Measurements from ENCODE around the gene TESK1. TPM values are rescaled to one million over a fixed set of nuclear protein-coding genes. Genes with fewer than 3 reads are reported as not detected.

TESK1 gene
- total RNA-seq, 1 experiment from 2014 or later: 20.4 TPM

DNA sequence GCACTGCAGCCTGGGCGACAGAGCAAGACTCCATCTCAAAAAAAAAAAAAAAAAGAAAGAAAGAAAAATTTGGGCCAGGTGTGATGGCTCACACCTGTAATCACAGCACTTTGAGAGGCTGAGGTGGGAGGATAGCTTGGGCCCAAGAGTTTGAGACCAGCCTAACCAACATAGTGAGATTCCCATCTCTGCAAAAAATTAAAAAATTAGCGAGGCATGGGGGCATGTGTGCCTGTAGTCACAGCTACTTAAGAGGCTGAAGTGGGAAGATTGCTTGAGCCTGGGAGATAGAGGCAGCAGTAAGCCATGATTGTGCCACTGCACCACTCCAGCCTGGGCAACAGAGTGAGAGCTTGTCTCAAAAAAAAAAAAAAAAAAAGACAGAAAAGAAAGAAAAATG, 48.5 kb downstream of the TESK1 start:
- H3K9me3 Mint-ChIP-seq: no peaks in the 10 kb centered on the region
- H3K27ac Mint-ChIP-seq: no peak overlapping the region
- H3K36me3 Mint-ChIP-seq: no peaks in the 10 kb centered on the region
- ChIA-PET POLR2A (no interaction called here), CTCF (interaction anchor here (0.6 to 1.1 kb wide), 4 partner anchors 11 to 574 kb away, joined by 3 to 6 read pairs (median 4); partner anchors contain the start of genes ARHGEF39 and FANCG)
- peaks cover 38% of the 10 kb centered on the region for H3K4me1 Mint-ChIP-seq
- ATAC-seq: no peak
- H3K4me3 Mint-ChIP-seq: no peak overlapping the region
- TF ChIP-seq, protein P1, sequence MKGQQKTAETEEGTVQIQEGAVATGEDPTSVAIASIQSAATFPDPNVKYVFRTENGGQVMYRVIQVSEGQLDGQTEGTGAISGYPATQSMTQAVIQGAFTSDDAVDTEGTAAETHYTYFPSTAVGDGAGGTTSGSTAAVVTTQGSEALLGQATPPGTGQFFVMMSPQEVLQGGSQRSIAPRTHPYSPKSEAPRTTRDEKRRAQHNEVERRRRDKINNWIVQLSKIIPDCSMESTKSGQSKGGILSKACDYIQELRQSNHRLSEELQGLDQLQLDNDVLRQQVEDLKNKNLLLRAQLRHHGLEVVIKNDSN (CRISPR knock-in tag; IDR thresholded peaks at IDR 0.05): no peak
- peaks cover 23% of the 10 kb centered on the region for H3K27me3 Mint-ChIP-seq (ENCODE audit: low read depth)
- peak; percentile 0 for DNase-seq (ENCODE audit: low spot score)

DNA sequence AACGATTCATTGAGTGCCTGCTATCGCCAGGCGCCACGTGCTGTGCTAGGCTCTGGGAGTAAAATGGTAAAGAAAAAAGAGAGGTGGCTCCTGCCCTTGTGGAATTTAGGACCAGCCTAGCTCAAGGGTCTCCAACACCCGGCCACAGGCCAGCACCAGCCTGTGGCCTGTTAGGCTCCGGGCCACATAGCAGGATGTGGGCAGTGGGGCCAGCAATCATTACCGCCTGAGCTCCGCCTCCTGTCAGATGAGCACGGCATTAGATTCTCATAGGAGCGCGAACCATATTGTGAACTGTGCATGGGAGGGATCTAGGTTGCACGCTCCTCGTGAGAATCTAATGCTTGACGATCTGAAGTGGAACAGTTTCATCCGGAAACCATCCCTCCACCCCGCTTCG, 51.3 kb downstream of the TESK1 start:
- TF ChIP-seq SP1 (CRISPR knock-in tag; conservative IDR thresholded peaks at IDR 0.05) (no peak), ATF1 (CRISPR knock-in tag; IDR thresholded peaks at IDR 0.05) (no peak), ZNF121 (CRISPR knock-in tag; IDR thresholded peaks at IDR 0.05) (no peak), ETV6 (CRISPR knock-in tag; IDR thresholded peaks at IDR 0.05) (no peak), ZNF396 (CRISPR knock-in tag; IDR thresholded peaks at IDR 0.05; ENCODE audit: borderline replicate concordance) (no peak), TP53 (CRISPR knock-in tag; IDR thresholded peaks at IDR 0.05) (no peak)
- TF ChIP-seq, protein P2, sequence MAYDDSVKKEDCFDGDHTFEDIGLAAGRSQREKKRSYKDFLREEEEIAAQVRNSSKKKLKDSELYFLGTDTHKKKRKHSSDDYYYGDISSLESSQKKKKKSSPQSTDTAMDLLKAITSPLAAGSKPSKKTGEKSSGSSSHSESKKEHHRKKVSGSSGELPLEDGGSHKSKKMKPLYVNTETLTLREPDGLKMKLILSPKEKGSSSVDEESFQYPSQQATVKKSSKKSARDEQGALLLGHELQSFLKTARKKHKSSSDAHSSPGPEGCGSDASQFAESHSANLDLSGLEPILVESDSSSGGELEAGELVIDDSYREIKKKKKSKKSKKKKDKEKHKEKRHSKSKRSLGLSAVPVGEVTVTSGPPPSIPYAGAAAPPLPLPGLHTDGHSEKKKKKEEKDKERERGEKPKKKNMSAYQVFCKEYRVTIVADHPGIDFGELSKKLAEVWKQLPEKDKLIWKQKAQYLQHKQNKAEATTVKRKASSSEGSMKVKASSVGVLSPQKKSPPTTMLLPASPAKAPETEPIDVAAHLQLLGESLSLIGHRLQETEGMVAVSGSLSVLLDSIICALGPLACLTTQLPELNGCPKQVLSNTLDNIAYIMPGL (CRISPR knock-in tag; IDR thresholded peaks at IDR 0.05): no peak
- TF ChIP-seq, protein P3, sequence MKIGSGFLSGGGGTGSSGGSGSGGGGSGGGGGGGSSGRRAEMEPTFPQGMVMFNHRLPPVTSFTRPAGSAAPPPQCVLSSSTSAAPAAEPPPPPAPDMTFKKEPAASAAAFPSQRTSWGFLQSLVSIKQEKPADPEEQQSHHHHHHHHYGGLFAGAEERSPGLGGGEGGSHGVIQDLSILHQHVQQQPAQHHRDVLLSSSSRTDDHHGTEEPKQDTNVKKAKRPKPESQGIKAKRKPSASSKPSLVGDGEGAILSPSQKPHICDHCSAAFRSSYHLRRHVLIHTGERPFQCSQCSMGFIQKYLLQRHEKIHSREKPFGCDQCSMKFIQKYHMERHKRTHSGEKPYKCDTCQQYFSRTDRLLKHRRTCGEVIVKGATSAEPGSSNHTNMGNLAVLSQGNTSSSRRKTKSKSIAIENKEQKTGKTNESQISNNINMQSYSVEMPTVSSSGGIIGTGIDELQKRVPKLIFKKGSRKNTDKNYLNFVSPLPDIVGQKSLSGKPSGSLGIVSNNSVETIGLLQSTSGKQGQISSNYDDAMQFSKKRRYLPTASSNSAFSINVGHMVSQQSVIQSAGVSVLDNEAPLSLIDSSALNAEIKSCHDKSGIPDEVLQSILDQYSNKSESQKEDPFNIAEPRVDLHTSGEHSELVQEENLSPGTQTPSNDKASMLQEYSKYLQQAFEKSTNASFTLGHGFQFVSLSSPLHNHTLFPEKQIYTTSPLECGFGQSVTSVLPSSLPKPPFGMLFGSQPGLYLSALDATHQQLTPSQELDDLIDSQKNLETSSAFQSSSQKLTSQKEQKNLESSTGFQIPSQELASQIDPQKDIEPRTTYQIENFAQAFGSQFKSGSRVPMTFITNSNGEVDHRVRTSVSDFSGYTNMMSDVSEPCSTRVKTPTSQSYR (CRISPR knock-in tag; IDR thresholded peaks at IDR 0.05): no peak
- TF ChIP-seq, protein P4, sequence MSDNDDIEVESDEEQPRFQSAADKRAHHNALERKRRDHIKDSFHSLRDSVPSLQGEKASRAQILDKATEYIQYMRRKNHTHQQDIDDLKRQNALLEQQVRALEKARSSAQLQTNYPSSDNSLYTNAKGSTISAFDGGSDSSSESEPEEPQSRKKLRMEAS (CRISPR knock-in tag; IDR thresholded peaks at IDR 0.05): no peak
- Mint-ChIP-seq H3K9me3 (no peaks in the 10 kb centered on the region), H3K36me3 (peaks cover 21% of the 10 kb centered on the region), H3K27ac (no peak overlapping the region), H3K4me1 (peaks cover 24% of the 10 kb centered on the region), H3K27me3 (ENCODE audit: low read depth) (peaks cover 23% of the 10 kb centered on the region), H3K4me3 (peak overlapping the region; percentile 73)
- POLR2A ChIA-PET: interaction anchor here (6.8 kb wide), 1 partner anchor 34 kb away, joined by 38 read pairs; the partner anchor contains the start of gene TPM2
- DNase-seq (ENCODE audit: low spot score) (no peak), ATAC-seq (no peak)
- CTCF ChIA-PET: interaction anchor here (0.6 to 10.2 kb wide), 9 partner anchors 9 to 102 kb away, joined by 3 to 127 read pairs (median 6); partner anchors contain the start of genes ARHGEF39, CREB3, TLN1 and TPM2

DNA sequence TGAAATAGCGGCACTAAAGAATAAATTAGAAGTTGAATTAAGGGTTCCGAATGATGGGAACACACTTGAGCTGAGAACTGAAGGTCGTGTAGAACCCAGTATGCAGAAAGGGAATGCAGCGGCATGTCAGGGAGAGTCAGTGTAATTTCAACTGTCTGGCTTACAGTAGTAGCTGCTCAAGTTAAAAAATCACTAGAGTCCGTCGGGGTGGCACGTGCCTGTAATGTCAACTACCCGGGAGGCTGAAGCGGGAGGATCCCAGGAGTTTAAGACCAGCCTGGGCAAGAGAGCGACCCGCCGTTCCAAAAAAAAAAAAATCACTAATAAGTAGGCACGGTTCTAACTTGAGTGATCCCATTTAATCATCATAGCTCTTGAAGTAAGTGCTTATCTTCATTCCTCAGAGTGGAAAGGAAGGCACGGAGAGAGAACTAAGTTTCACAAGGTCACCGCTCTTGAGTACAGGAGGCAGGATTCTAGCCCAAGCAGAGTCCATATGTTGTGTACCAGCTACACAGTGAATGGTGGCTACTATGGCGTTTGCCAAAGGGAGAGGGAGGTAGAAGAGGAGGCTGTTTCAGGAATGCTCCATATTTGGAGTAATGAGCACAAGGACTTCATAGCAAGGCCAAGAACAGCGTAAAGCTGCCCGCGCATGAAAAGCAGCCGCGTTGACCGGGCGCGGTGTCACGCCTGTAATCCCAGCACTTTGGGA, 51.9 kb downstream of the TESK1 start:
- no peak for DNase-seq (ENCODE audit: low spot score)

More for the DNA sequence above, 51.9 kb downstream of the TESK1 start:
- Mint-ChIP-seq H3K27ac (peak overlapping the region; percentile 100), H3K36me3 (peaks cover 24% of the 10 kb centered on the region), H3K4me3 (peak overlapping the region; percentile 73), H3K27me3 (ENCODE audit: low read depth) (peaks cover 23% of the 10 kb centered on the region), H3K9me3 (no peaks in the 10 kb centered on the region), H3K4me1 (peaks cover 18% of the 10 kb centered on the region)
- ChIA-PET POLR2A (interaction anchor here (0.7 to 6.8 kb wide), 6 partner anchors 10 to 100 kb away, joined by 3 to 38 read pairs (median 4); partner anchors contain the start of genes TLN1 and TPM2), CTCF (interaction anchor here (0.6 to 10.2 kb wide), 19 partner anchors 8 to 261 kb away, joined by 3 to 127 read pairs (median 6); partner anchors contain the start of genes ARHGEF39, CREB3, TESK1 and TLN1)
- no peak for ATAC-seq
- no peak for TF ChIP-seq FOXK1 (CRISPR knock-in tag; IDR thresholded peaks at IDR 0.05)
- no peak for TF ChIP-seq FOXJ3 (CRISPR knock-in tag; IDR thresholded peaks at IDR 0.05; ENCODE audit: borderline replicate concordance)
- no peak for TF ChIP-seq ZBTB21 (CRISPR knock-in tag; IDR thresholded peaks at IDR 0.05; ENCODE audit: borderline replicate concordance)
- TF ChIP-seq ZNF138 (CRISPR knock-in tag; conservative IDR thresholded peaks at IDR 0.05): no peak
- no peak for TF ChIP-seq ZNF671 (CRISPR knock-in tag; IDR thresholded peaks at IDR 0.05)
- no peak for TF ChIP-seq GTF2I (CRISPR knock-in tag; conservative IDR thresholded peaks at IDR 0.05)
- TF ChIP-seq, protein P5, sequence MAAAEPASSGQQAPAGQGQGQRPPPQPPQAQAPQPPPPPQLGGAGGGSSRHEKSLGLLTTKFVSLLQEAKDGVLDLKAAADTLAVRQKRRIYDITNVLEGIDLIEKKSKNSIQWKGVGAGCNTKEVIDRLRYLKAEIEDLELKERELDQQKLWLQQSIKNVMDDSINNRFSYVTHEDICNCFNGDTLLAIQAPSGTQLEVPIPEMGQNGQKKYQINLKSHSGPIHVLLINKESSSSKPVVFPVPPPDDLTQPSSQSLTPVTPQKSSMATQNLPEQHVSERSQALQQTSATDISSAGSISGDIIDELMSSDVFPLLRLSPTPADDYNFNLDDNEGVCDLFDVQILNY (CRISPR knock-in tag; IDR thresholded peaks at IDR 0.05): no peak
- TF ChIP-seq, protein P3 (CRISPR knock-in tag; IDR thresholded peaks at IDR 0.05): no peak
- TF ChIP-seq NR2C2 (CRISPR knock-in tag; IDR thresholded peaks at IDR 0.05): no peak
- no peak for TF ChIP-seq CREM (CRISPR knock-in tag; IDR thresholded peaks at IDR 0.05)
- TF ChIP-seq, protein P6, sequence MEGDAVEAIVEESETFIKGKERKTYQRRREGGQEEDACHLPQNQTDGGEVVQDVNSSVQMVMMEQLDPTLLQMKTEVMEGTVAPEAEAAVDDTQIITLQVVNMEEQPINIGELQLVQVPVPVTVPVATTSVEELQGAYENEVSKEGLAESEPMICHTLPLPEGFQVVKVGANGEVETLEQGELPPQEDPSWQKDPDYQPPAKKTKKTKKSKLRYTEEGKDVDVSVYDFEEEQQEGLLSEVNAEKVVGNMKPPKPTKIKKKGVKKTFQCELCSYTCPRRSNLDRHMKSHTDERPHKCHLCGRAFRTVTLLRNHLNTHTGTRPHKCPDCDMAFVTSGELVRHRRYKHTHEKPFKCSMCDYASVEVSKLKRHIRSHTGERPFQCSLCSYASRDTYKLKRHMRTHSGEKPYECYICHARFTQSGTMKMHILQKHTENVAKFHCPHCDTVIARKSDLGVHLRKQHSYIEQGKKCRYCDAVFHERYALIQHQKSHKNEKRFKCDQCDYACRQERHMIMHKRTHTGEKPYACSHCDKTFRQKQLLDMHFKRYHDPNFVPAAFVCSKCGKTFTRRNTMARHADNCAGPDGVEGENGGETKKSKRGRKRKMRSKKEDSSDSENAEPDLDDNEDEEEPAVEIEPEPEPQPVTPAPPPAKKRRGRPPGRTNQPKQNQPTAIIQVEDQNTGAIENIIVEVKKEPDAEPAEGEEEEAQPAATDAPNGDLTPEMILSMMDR (IDR thresholded peaks at IDR 0.05): no peak
